Measurements from ENCODE around the gene TMEM132C. TPM values are rescaled to one million over a fixed set of nuclear protein-coding genes. Genes with fewer than 3 reads are reported as not detected.

Gene TMEM132C
- total and polyA plus RNA-seq, 3 donors from 2014 or later, result 2.9 to 5.5 (median 3.3) TPM

DNA sequence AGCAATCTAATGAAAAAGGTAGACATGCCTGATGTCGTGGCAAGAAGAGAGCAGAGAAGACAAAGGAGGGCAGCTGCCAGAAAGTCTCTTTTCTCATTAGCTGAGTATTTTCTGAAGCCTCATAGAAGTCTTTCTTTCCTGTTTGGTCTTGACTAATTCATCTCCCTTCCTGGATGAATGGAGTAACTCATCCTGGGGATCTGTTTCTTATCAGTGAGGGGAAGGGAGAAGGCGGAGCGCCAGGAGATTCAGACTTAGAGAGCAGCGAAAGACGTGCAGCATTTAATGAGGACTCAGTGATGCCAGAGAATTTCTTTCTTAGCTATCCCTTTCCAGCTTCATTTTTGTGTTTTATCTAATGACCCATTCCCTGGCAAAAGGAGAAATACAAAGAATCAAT, 467.4 kb downstream of the TMEM132C start:
- Histone ChIP-seq H3K9me3 (no peaks in the 10 kb centered on the region), H3K4me3 (no peak overlapping the region), H3K27me3 (no peaks in the 10 kb centered on the region), H3K4me1 (no peaks in the 10 kb centered on the region), H3K27ac (no peak overlapping the region), H3K36me3 (ENCODE audit: low read depth, missing control alignments) (no peaks in the 10 kb centered on the region)
- DNase-seq, result no peak
- 35 to 36% methylated on average over 5 of the region's 5 CpGs for WGBS, 2 donors
- intact Hi-C loops (cut with DNase I; ENCODE audit: low total_unique reads), result no loop called here
- TF ChIP-seq CTCF (IDR thresholded peaks at IDR 0.05), result no peak
- no peak for TF ChIP-seq POLR2A (IDR thresholded peaks at IDR 0.05)

DNA sequence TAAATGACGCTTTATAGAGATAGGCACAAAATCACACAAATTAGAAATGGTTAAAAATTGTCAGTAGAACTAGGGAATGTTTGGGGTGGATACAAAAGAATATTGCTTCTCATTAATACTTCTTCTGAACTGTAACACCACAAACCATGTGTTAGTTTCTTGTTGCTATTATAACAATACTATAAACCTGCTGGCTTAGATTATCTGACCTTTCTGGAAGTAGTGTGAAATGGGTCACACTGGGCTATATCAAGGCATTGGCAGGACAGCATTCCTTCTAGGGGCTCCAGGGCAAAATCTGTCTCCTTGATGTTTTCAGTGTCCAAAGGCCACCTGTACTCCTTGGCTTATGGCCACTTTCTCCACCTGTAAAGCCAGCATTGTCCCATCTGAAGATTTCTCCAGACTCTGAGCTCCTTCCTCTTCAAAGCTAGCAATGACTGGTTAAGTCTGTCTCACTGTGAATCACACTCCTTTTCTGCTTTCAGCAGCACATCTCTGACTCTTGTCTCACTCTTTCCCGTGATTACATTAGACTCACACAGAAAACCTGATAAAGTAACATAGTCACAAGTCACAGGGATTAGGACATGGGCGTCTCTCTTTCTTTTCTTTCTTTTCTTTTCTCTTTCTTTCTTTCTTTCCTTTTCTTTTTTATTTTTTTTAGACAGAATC, 470.5 kb downstream of the TMEM132C start:
- no peak for DNase-seq
- Histone ChIP-seq H3K4me1 (no peaks in the 10 kb centered on the region), H3K27me3 (no peaks in the 10 kb centered on the region), H3K4me3 (no peak overlapping the region), H3K27ac (no peak overlapping the region), H3K36me3 (ENCODE audit: low read depth, missing control alignments) (no peaks in the 10 kb centered on the region), H3K9me3 (no peaks in the 10 kb centered on the region)
- no peak for TF ChIP-seq CTCF (IDR thresholded peaks at IDR 0.05)
- no peak for TF ChIP-seq POLR2A (IDR thresholded peaks at IDR 0.05)
- 81 to 87% methylated on average over 3 of the region's 3 CpGs for WGBS, 2 donors
- intact Hi-C loops (cut with DNase I; ENCODE audit: low total_unique reads), result no loop called here

DNA sequence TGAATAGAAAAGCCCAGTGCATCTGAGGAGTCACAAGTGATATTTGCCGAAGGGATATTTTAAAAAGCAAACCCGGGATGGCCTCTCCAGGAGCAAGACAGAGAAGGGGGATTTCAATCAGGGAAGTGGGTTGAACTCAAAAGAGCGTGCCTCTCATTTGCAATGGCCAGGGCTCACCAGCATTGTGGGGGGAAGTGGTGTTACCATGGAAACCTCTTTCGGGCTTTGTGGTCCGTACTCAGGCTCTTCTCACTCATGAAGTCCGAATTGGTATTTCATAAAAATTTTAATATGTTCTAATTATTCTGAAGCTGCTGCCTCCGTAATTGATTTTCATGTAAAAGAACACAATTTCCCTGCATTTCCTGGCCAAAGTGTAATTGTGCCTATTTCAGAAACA, 476.9 kb downstream of the TMEM132C start:
- Histone ChIP-seq H3K4me1 (no peaks in the 10 kb centered on the region), H3K4me3 (no peak overlapping the region), H3K36me3 (ENCODE audit: low read depth, missing control alignments) (no peaks in the 10 kb centered on the region), H3K9me3 (no peaks in the 10 kb centered on the region), H3K27me3 (no peaks in the 10 kb centered on the region), H3K27ac (no peak overlapping the region)
- intact Hi-C loops (cut with DNase I; ENCODE audit: low total_unique reads), result no loop called here
- 83% methylated on average over 7 of the region's 7 CpGs for WGBS, 2 donors
- TF ChIP-seq CTCF (IDR thresholded peaks at IDR 0.05) (no peak), POLR2A (IDR thresholded peaks at IDR 0.05) (no peak)
- DNase-seq, result no peak

- Histone ChIP-seq H3K36me3 (ENCODE audit: low read depth, missing control alignments) (no peaks in the 10 kb centered on the region), H3K27me3 (no peaks in the 10 kb centered on the region), H3K4me3 (no peak overlapping the region), H3K9me3 (no peaks in the 10 kb centered on the region), H3K4me1 (no peaks in the 10 kb centered on the region), H3K27ac (no peak overlapping the region)
- DNase-seq, result no peak
- TF ChIP-seq POLR2A (IDR thresholded peaks at IDR 0.05) (no peak), CTCF (IDR thresholded peaks at IDR 0.05) (no peak)
- 80 to 81% methylated on average over 11 of the region's 11 CpGs for WGBS, 2 donors
- intact Hi-C loops (cut with DNase I; ENCODE audit: low total_unique reads), result no loop called here
These were observed 479.1 kb downstream of the TMEM132C start for GRCh38 chr12:128745772-128746689.
